CD8-positive, alpha-beta memory T cell (primary cell): ENCODE data around the gene RASIP1. TPM values are rescaled to one million over a fixed set of nuclear protein-coding genes. Genes with fewer than 3 reads are reported as not detected.

Experiments used
- CTCF ChIA-PET: fragments of 350-600 bp; sonication (Branson Sonifier 250); formaldehyde crosslinking; loops from one replicate; lab custom pipeline; 2021; ENCODE audit warnings: antibody characterized with exemption; lab: Charles Lee
- POLR2A ChIA-PET: fragments of 350-600 bp; sonication (Branson Sonifier 250); formaldehyde crosslinking; loops from one replicate; lab custom pipeline; 2021; ENCODE audit warnings: antibody characterized with exemption; lab: Charles Lee
- DNase-seq, 5 donors: peaks; one replicate each; pipeline versions ENCODE4 v3.0.0 to v3.0.0-alpha.2; 2020 to 2022; ENCODE audit warnings: mixed read lengths in 1 of 5
- H3K27ac ChIP-seq: one replicate; pipeline ENCODE4 v1.7.0; 2013; ENCODE audit warnings: low read depth, mild to moderate bottlenecking, low read length, moderate library complexity
- H3K27me3 ChIP-seq: 2 replicates; pipeline ENCODE4 v1.7.0; 2013; ENCODE audit warnings: low read length, mild to moderate bottlenecking; ENCODE audit not compliant: insufficient read depth, poor library complexity, severe bottlenecking
- H3K36me3 ChIP-seq: 2 replicates; pipeline ENCODE4 v1.7.0; 2013; ENCODE audit warnings: mild to moderate bottlenecking, low read length, moderate library complexity; ENCODE audit not compliant: insufficient read depth
- H3K4me1 ChIP-seq: 2 replicates; pipeline ENCODE4 v1.7.0; 2013; ENCODE audit warnings: mild to moderate bottlenecking, low read length, moderate library complexity; ENCODE audit not compliant: insufficient read depth
- H3K4me3 ChIP-seq: 2 replicates; pipeline ENCODE4 v1.7.0; 2013; ENCODE audit warnings: mild to moderate bottlenecking, low read length
- H3K9me3 ChIP-seq: 2 replicates; pipeline ENCODE4 v1.7.0; 2013; ENCODE audit warnings: mild to moderate bottlenecking, low read length
- H3K27ac Mint-ChIP-seq, 8 donors: one replicate each; pipeline ENCODE4 v1.8.0; 2020 to 2021; ENCODE audit warnings: mixed read lengths in 8 of 8, mild to moderate bottlenecking in 6 of 8, inconsistent platforms in 3 of 8, moderate library complexity in 3 of 8
- H3K27me3 Mint-ChIP-seq, 2 donors: one replicate each; pipeline ENCODE4 v1.8.0; 2020 to 2021; ENCODE audit warnings: mixed read lengths in 2 of 2, mild to moderate bottlenecking in 1 of 2, moderate library complexity in 1 of 2
- H3K36me3 Mint-ChIP-seq, 3 donors: one replicate each; pipeline ENCODE4 v1.8.0; 2020 to 2021; ENCODE audit warnings: mixed read lengths in 3 of 3, inconsistent platforms in 1 of 3, mild to moderate bottlenecking in 1 of 3
- H3K4me1 Mint-ChIP-seq, 3 donors: one replicate each; pipeline ENCODE4 v1.8.0; 2020 to 2021; ENCODE audit warnings: mixed read lengths in 3 of 3, inconsistent platforms in 1 of 3, mild to moderate bottlenecking in 1 of 3
- H3K4me3 Mint-ChIP-seq, 7 donors: one replicate each; pipeline ENCODE4 v1.8.0; 2020 to 2021; ENCODE audit warnings: mixed read lengths in 7 of 7, mild to moderate bottlenecking in 6 of 7, moderate library complexity in 4 of 7, inconsistent platforms in 2 of 7
- H3K9me3 Mint-ChIP-seq, 5 donors: one replicate each; pipeline ENCODE4 v1.8.0; 2020 to 2022; ENCODE audit warnings: mixed read lengths in 5 of 5, mild to moderate bottlenecking in 3 of 5, moderate library complexity in 2 of 5, inconsistent platforms in 1 of 5
- polyA plus RNA-seq: library from polyadenylated mRNA; unstranded; fragments of 300-500 nt; fragmentation: Illumina TruSeq; gene quantifications from one replicate; pipeline ENCODE4 v1.2.3, GENCODE V29; 2021
- total RNA-seq, 2 experiments: library from RNA; stranded (reverse); gene quantifications; one replicate each; pipeline ENCODE4 v1.2.3, GENCODE V29; 2021

RASIP1 gene
- total and polyA plus RNA-seq, 3 experiments from 2014 or later: 0.09 to 0.22 (median 0.20) TPM

- Histone ChIP-seq H3K36me3 (no peaks in the 10 kb centered on the region), H3K4me3 (peak within 1 kb of the TSS; percentile 12), H3K9me3 (no peaks in the 10 kb centered on the region), H3K27ac (peak within 1 kb of the TSS; percentile 51), H3K27me3 (no peaks in the 10 kb centered on the region), H3K4me1 (peaks cover 16% of the 10 kb centered on the region)
- H3K27ac Mint-ChIP-seq: peak within 1 kb of the TSS in 4 of 8 donors; percentile 14 to 68 (median 31)
- H3K9me3 Mint-ChIP-seq: no peaks in the 10 kb centered on the region
- POLR2A ChIA-PET: no interaction called here
- CTCF ChIA-PET: no interaction called here
- H3K4me1 Mint-ChIP-seq: peaks cover 15 to 18% (median 17%) of the 10 kb centered on the region in 3 donors
- peak within 1 kb of the TSS; percentile 58 to 84 (median 77) for H3K4me3 Mint-ChIP-seq
- DNase-seq: peak in 4 of 5 donors; percentile 20 to 62 (median 32)
- H3K27me3 Mint-ChIP-seq: peaks cover 26 to 34% of the 10 kb centered on the region in 2 donors
- H3K36me3 Mint-ChIP-seq: no peaks in the 10 kb centered on the region
Measured at GRCh38 chr19:48752496-48753365, 12.3 kb upstream of the RASIP1 start, which contains the start of gene FUT1. TSS of gene FUT1 (minus strand) at chr19:48752641. CDS start at chr19:48751281, 1,360 bp downstream.

GRCh38 chr19:48751845-48752495 is 11.6 kb upstream of the RASIP1 start:
- Mint-ChIP-seq H3K27me3 (peaks cover 26 to 38% of the 10 kb centered on the region in 2 donors), H3K9me3 (no peaks in the 10 kb centered on the region), H3K4me3 (peak overlapping the region; percentile 58 to 84 (median 77)), H3K4me1 (peaks cover 17 to 22% (median 19%) of the 10 kb centered on the region in 3 donors), H3K36me3 (no peaks in the 10 kb centered on the region), H3K27ac (peak overlapping the region in 3 of 8 donors; percentile 14 to 32 (median 30))
- ChIA-PET CTCF (interaction anchor here (0.8 kb wide), 1 partner anchor 76 kb away, joined by 3 read pairs; no protein-coding TSS in a partner anchor), POLR2A (interaction anchor here (0.6 kb wide), 1 partner anchor 1341 kb away, joined by 3 read pairs; no protein-coding TSS in a partner anchor)
- peaks cover 16% of the 10 kb centered on the region for H3K4me1 ChIP-seq
- no peak for DNase-seq
- H3K27me3 ChIP-seq: no peaks in the 10 kb centered on the region
- no peaks in the 10 kb centered on the region for H3K9me3 ChIP-seq
- H3K4me3 ChIP-seq: peak overlapping the region; percentile 12
- H3K36me3 ChIP-seq: no peaks in the 10 kb centered on the region
- H3K27ac ChIP-seq: no peak overlapping the region

DNA sequence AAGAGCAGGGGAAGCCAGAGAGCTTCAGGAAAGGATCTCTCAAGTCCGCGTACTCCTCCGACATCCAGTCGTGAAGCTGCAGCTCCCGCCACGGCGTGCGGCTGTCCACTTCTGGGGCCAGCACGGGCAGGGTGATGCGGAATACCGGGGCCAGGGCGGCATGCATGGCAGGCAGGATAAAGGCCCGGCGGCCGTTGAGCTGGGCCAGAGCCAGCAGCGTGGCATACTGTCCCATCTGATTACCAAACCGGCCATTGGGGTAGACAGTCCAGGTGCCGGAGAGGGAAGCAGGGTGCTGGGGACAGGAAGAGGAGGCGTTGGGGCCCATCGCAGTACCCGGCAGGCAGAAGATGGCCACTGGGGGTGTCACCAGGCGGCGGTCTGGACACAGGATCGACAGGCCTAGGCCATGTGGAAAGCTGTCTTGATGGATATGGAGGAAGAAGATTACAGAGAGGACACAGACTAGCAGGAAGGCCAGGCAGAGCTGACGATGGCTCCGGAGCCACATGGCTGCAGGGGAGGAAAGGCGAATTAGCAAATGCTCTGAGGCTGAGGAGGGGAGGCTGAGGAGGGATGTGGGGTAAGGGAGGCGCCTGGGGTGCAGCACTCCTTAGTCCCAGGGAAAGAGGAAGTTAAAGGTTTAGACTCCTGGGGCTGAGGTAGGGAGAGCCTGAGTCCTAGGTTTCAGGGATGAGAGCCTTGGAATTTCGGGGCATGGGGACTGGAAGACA is 10.5 kb upstream of the RASIP1 start:
- H3K36me3 ChIP-seq: no peaks in the 10 kb centered on the region
- peaks cover 30 to 45% of the 10 kb centered on the region in 2 donors for H3K27me3 Mint-ChIP-seq
- peaks cover 22% of the 10 kb centered on the region for H3K4me1 ChIP-seq
- no peak overlapping the region for H3K27ac Mint-ChIP-seq
- no peak overlapping the region for H3K27ac ChIP-seq
- no peak overlapping the region for H3K4me3 ChIP-seq
- no peaks in the 10 kb centered on the region for H3K9me3 ChIP-seq
- peaks cover 0 to 2% (median 0%) of the 10 kb centered on the region in 3 donors for H3K36me3 Mint-ChIP-seq
- POLR2A ChIA-PET: no interaction called here
- H3K9me3 Mint-ChIP-seq: no peaks in the 10 kb centered on the region
- peaks cover 2% of the 10 kb centered on the region for H3K27me3 ChIP-seq
- peaks cover 18 to 23% (median 22%) of the 10 kb centered on the region in 3 donors for H3K4me1 Mint-ChIP-seq
- H3K4me3 Mint-ChIP-seq: peak overlapping the region in 4 of 7 donors; percentile 28 to 66 (median 46)
- CTCF ChIA-PET: interaction anchor here (1.4 kb wide), 1 partner anchor 12 kb away, joined by 5 read pairs; no protein-coding TSS in a partner anchor
- DNase-seq: no peak

- Mint-ChIP-seq H3K36me3 (peaks cover 0 to 2% (median 0%) of the 10 kb centered on the region in 3 donors), H3K9me3 (no peaks in the 10 kb centered on the region), H3K27ac (no peak overlapping the region), H3K4me3 (no peak overlapping the region), H3K27me3 (peaks cover 26 to 51% of the 10 kb centered on the region in 2 donors), H3K4me1 (peaks cover 21 to 23% (median 22%) of the 10 kb centered on the region in 3 donors)
- H3K27me3 ChIP-seq: peaks cover 7% of the 10 kb centered on the region
- no peak overlapping the region for H3K27ac ChIP-seq
- peaks cover 22% of the 10 kb centered on the region for H3K4me1 ChIP-seq
- no peaks in the 10 kb centered on the region for H3K36me3 ChIP-seq
- POLR2A ChIA-PET: no interaction called here
- no peak for DNase-seq
- CTCF ChIA-PET: interaction anchor here (1.4 kb wide), 1 partner anchor 11 kb away, joined by 5 read pairs; no protein-coding TSS in a partner anchor
- H3K4me3 ChIP-seq: no peak overlapping the region
- H3K9me3 ChIP-seq: no peaks in the 10 kb centered on the region
Measured at GRCh38 chr19:48750351-48750750, 9.9 kb upstream of the RASIP1 start.

GRCh38 chr19:48749571-48750198 is 9.3 kb upstream of the RASIP1 start:
- ChIA-PET POLR2A (no interaction called here), CTCF (no interaction called here)
- Histone ChIP-seq H3K36me3 (no peaks in the 10 kb centered on the region), H3K27me3 (peaks cover 7% of the 10 kb centered on the region), H3K9me3 (no peaks in the 10 kb centered on the region), H3K4me3 (no peak overlapping the region), H3K4me1 (peaks cover 22% of the 10 kb centered on the region), H3K27ac (no peak overlapping the region)
- H3K27me3 Mint-ChIP-seq: peaks cover 25 to 53% of the 10 kb centered on the region in 2 donors
- peaks cover 22 to 23% (median 23%) of the 10 kb centered on the region in 3 donors for H3K4me1 Mint-ChIP-seq
- no peak overlapping the region for H3K27ac Mint-ChIP-seq
- no peaks in the 10 kb centered on the region for H3K9me3 Mint-ChIP-seq
- peak overlapping the region in 1 of 7 donors; percentile 11 for H3K4me3 Mint-ChIP-seq
- H3K36me3 Mint-ChIP-seq: peaks cover 0 to 2% (median 0%) of the 10 kb centered on the region in 3 donors
- DNase-seq: no peak

- Mint-ChIP-seq H3K27me3 (peaks cover 17 to 38% of the 10 kb centered on the region in 2 donors), H3K4me1 (peaks cover 10 to 11% (median 11%) of the 10 kb centered on the region in 3 donors), H3K4me3 (peak within 1 kb of the TSS in 2 of 7 donors; percentile 4 to 75), H3K36me3 (peaks cover 0 to 2% (median 0%) of the 10 kb centered on the region in 3 donors), H3K27ac (peak within 1 kb of the TSS in 2 of 8 donors; percentile 23 to 46), H3K9me3 (no peaks in the 10 kb centered on the region)
- Histone ChIP-seq H3K4me3 (peak within 1 kb of the TSS; percentile 21), H3K4me1 (peaks cover 8% of the 10 kb centered on the region), H3K36me3 (no peaks in the 10 kb centered on the region), H3K27ac (peak within 1 kb of the TSS; percentile 61), H3K9me3 (no peaks in the 10 kb centered on the region), H3K27me3 (peaks cover 7% of the 10 kb centered on the region)
- DNase-seq: peak in 3 of 5 donors; percentile 14 to 48 (median 38)
- ChIA-PET POLR2A (interaction anchor here (0.5 to 0.6 kb wide), 2 partner anchors 282 to 579 kb away, joined by 3 to 4 read pairs; no protein-coding TSS in a partner anchor), CTCF (interaction anchor here (1.0 kb wide), 1 partner anchor 8 kb away, joined by 3 read pairs; no protein-coding TSS in a partner anchor)
Measured at GRCh38 chr19:48746738-48747575, 6.5 kb upstream of the RASIP1 start, which contains the start of gene IZUMO1. TSS of gene IZUMO1 (minus strand) at chr19:48746909. CDS start at chr19:48745859, 1,050 bp downstream.
